Epithelial cell of esophagus (primary cell): ENCODE data around the gene BOK.
"Not testable (repeated sequence)": the region's sequence is repeated elsewhere in the genome, so short reads cannot be mapped to it uniquely, and the experiment has no call there.

Source experiments
- DNase-seq: peaks from one replicate; pipeline ENCODE4 v3.0.0; 2010; ENCODE audit warnings: low read depth
- H3K4me3 ChIP-seq: 2 replicates; pipeline ENCODE4 v1.5.1; 2011; ENCODE audit warnings: mild to moderate bottlenecking, low read length, control low read depth
- CTCF ChIP-seq: IDR thresholded peaks from 2 replicates; pipeline ENCODE4 v1.5.1; 2011; ENCODE audit warnings: low read depth, mild to moderate bottlenecking, low read length, control low read depth, inconsistent platforms; ENCODE audit not compliant: insufficient read depth; ENCODE audit errors: missing control alignments

Gene BOK

GRCh38 chr2:241569831-241570281 lies 11.3 kb downstream of the BOK start:
- TF ChIP-seq CTCF, result no peak
- no peak overlapping the region for H3K4me3 ChIP-seq
- no peak for DNase-seq

DNA sequence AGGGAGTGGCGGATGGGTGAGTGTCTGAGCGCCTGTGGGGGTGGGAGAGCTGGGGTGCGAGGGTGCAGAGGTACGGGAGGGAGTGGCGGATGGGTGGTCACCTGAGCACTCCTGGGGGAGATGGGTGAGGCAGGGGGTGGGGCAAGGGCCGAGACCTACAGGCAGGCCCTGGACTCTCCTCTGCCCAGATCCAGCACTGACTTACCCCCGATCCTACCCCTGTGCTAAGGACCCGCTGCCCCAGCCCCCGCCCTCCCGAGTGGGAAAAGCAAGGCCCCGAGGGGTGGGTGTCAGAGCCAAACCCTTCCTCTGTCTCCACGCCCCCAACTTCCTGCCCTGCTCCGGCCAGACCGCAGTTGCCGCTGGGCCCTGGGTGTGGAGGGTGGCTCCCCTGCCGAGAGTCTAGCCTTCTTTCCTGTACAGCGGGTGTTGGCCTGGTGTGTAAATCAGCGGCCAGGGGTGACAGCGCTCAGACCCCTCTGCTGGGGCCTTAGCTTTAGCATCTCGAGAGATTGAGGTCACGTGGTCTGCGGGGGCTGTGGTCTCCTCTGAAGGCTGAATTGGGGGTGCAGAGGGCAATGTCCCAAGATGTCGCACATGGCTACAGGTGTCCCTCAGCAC lies 12.5 kb downstream of the BOK start:
- no peak for TF ChIP-seq CTCF
- H3K4me3 ChIP-seq, result no peak overlapping the region
- DNase-seq, result no peak

DNA sequence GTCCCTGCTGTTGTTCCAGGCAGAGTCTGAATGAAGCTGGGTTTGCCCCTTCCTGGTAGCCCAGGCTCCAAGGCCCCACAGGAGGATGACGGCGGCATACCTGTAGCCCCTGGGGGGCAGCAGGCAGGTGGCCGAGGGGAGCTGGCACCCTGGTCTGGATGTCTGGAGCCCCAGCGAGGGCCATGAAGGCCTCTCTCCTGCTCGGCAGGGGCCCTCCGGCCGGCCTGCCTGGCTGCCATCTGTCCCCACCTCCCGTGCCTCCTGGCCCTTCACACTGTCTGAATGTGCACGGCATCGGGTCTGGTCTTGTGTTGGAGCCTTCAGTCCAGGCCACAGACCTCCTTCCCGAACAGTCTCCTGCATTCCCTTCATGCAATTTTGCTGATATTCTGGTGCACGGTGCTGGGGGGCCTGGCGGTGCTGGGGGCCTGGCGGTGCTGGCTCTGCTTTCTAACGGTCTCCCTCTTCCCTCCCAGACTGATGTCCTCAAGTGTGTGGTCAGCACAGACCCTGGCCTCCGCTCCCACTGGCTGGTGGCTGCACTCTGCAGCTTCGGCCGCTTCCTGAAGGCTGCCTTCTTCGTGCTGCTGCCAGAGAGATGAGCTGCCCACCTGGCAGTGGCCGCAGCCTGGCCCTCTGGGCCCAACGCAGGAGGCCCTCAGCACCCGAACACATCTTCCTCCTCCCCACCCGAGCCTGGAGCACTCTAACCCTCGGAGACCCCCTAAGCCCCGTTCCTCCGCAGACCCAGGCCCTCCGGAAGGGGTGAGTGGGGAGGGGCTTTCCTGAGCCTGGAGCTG lies 13.5 kb downstream of the BOK start:
- DNase-seq, result no peak
- no peak for TF ChIP-seq CTCF
- no peak overlapping the region for H3K4me3 ChIP-seq

DNA sequence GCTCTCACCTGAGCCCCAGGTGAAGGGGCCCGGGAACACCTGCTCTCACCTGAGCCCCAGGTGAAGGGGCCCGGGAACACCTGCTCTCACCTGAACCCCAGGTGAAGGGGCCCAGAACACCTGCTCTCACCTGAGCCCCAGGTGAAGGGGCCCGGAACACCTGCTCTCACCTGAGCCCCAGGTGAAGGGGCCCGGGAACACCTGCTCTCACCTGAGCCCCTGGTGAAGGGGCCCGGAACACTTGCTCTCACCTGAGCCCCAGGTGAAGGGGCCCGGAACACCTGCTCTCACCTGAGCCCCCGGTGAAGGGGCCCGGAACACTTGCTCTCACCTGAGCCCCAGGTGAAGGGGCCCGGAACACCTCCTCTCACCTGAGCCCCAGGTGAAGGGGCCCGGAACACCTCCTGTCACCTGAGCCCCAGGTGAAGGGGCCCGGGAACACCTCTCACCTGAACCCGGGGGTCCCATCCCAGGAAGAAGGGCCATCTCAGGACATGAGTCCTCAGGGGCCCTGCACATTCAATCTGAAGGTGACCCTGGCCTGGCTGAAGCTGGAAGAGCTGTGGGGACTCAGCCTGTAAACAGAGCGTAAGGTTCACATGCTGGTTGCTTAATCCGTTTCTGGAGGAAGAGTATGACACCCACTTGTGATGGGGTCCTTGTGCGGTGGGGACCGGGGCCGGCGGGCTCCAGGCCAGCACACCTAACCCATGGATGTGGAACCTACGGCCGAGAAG lies 14.5 kb downstream of the BOK start:
- not testable (repeated sequence) for H3K4me3 ChIP-seq, DNase-seq

DNA sequence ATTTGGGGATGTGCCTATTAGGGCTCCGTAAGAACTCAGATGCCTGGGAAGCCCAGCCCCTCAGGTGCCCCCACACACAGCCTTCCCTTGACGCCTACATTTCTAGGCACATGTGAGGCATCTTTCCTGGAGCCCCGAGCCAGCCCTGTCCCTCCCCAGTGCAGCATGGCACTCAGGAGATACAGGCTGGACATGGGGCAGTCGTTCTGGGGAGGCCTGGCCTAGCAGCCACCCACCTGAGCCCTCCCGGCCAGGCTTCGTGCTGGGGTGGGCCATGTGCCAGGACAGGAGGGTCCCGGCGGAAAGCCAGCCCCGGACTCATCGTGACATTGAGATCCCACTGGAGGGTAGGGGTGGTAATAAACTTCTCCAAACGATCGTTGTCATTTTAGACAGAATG lies 15.2 kb downstream of the BOK start:
- no peak for TF ChIP-seq CTCF
- DNase-seq, result no peak
- H3K4me3 ChIP-seq, result no peak overlapping the region

GRCh38 chr2:241574911-241575623 lies 16.5 kb downstream of the BOK start:
- no peak for DNase-seq
- TF ChIP-seq CTCF, result no peak
- H3K4me3 ChIP-seq, result no peak overlapping the region
